ENCODE data around the gene UGT1A9.

- TF ChIP-seq POLR2A (IDR thresholded peaks at IDR 0.05; ENCODE audit: low read length) (no peak), GATA1 (IDR thresholded peaks at IDR 0.05; ENCODE audit: low read depth, low read length) (no peak)
Observed at GRCh38 chr2:233821196-233821595, 149.5 kb downstream of the UGT1A9 start.
